Gastrocnemius medialis (tissue), 4 donors: ENCODE results near the gene RABGAP1. TPM values are rescaled to one million over a fixed set of nuclear protein-coding genes. Genes with fewer than 3 reads are reported as not detected.

Experiments
- ATAC-seq, 2 donors: fragments of 150-250 bp; one replicate each; pipeline ENCODE4 v1.9.1; 2016
- DNase-seq, 2 donors: peaks; one replicate each; pipeline ENCODE4 v3.0.0-alpha.2; 2019
- H3K27ac ChIP-seq, 4 donors: fragments of 200-600 bp; sonication (generic); 1 replicate in 1 of 4; 2 replicates in 3 of 4; pipeline ENCODE4 v1.5.1; 2016 to 2018; ENCODE audit warnings: mild to moderate bottlenecking in 2 of 4, moderate library complexity in 1 of 4
- H3K27me3 ChIP-seq, 3 donors: fragments of 200-600 bp; sonication (generic) in 2 of 3; 1 replicate in 1 of 3; 2 replicates in 2 of 3; pipeline versions ENCODE4 v1.5.1 to v1.6.0; 2016 to 2019; ENCODE audit warnings: mild to moderate bottlenecking in 1 of 3, moderate library complexity in 1 of 3
- H3K36me3 ChIP-seq, 2 donors: fragments of 200-600 bp; sonication (generic) in 1 of 2; one replicate each; pipeline ENCODE4 v1.5.1; 2017 to 2018
- H3K4me1 ChIP-seq, 2 donors: fragments of 200-600 bp; sonication (generic) in 1 of 2; one replicate each; pipeline ENCODE4 v1.5.1; 2016 to 2017; ENCODE audit warnings: mild to moderate bottlenecking in 2 of 2
- H3K4me3 ChIP-seq, 4 donors: fragments of 200-600 bp; sonication (generic) in 3 of 4; 1 replicate in 1 of 4; 2 replicates in 3 of 4; pipeline ENCODE4 v1.5.1; 2016 to 2019; ENCODE audit warnings: mild to moderate bottlenecking in 2 of 4
- H3K9me3 ChIP-seq, 3 donors: fragments of 200-600 bp; sonication (generic) in 2 of 3; 1 replicate in 1 of 3; 2 replicates in 2 of 3; pipeline ENCODE4 v1.5.1; 2016 to 2019
- POLR2A ChIP-seq, 2 donors: fragments of 450-650 bp; IDR thresholded peaks; one replicate each; pipeline ENCODE4 v1.6.1; 2017; ENCODE audit warnings: antibody characterized with exemption in 2 of 2, mild to moderate bottlenecking in 2 of 2, moderate library complexity in 2 of 2
- in situ Hi-C, 4 donors: fragments of 200-750 bp; cut with MboI; loops; one replicate each; pipeline versions ENCODE4 v1.15.0 to v1.8.0; 2017; ENCODE audit warnings: low sequenced_read_pairs in 4 of 4
- intact Hi-C: fragments of 100-400 bp; cut with DNase I; formaldehyde crosslinking; loops from one replicate; pipeline ENCODE4 v1.15.1; 2023; ENCODE audit warnings: low total_unique reads
- total RNA-seq, 4 donors: library from RNA; depleted of rRNA; stranded (reverse); fragments of >200 nt; gene quantifications; one replicate each; pipeline versions ENCODE4 v1.1.0 to v1.2.3, GENCODE V29; 2016
- TF ChIP-seq, protein P1 (sequence below), 5 experiments: fragments of 450-650 bp in 3 of 5; fragments of 200-600 bp in 2 of 5; sonication (generic) in 2 of 5; IDR thresholded peaks in 4 of 5; conservative IDR thresholded peaks in 1 of 5; 1 replicate in 4 of 5; 2 replicates in 1 of 5; pipeline ENCODE4 v1.5.1; 2016 to 2019; ENCODE audit warnings: antibody characterized with exemption in 5 of 5, mild to moderate bottlenecking in 3 of 5, moderate library complexity in 3 of 5

Gene RABGAP1
- total RNA-seq, 4 donors from 2014 or later = 23.7 to 33.8 (median 26.6) TPM

DNA sequence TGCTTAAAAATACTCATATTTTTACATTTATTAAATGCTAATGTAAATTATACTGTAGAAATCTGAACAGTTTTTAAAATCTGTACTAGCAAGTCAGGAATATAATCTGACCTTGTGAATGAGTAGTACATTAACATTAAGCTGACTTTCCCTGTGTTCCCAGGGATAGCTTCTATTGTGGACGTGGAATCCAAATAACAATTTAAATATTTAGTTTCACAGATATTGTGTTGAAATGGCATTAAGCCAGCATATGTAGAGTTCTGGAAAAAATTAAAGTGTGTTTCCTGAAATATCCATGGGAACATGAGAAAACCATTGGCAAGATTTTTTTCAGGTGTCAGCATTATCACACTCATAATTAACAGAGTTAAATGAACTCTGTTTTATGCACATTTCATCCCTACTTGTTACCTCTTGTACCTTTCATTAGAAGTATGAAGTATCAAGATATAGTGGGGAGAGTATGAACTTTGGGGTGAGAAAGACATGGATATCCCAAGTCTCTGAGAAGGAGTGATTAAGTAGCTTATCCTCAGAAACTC is 5.7 kb downstream of the RABGAP1 start:
- H3K4me1 ChIP-seq = peaks cover 31 to 40% of the 10 kb centered on the region in 2 donors

DNA sequence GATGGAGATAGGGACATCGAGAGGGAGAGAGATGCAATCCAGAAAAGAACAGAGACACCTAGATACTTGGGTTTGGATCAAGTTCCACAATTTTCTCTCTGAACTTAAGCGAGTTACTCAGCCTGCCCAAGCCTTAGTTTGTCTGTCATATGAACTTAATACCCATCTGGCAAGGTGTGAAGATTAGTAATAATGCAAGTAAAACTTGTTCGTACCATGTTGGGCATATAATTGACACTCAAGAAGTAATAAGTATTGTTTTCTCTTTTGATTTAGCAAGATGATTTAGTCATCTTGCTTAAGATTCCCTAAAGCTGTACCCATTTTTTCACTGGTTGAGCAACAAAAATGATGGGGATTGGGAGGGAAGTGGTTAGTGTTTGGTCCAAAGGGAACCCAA is 7.5 kb downstream of the RABGAP1 start:
- in situ Hi-C loops (no loop called here), intact Hi-C loops (no loop called here)
- Histone ChIP-seq H3K36me3 (no peaks in the 10 kb centered on the region), H3K9me3 (no peaks in the 10 kb centered on the region), H3K27me3 (no peaks in the 10 kb centered on the region), H3K4me3 (no peak overlapping the region), H3K4me1 (peaks cover 18 to 31% of the 10 kb centered on the region in 2 donors), H3K27ac (no peak overlapping the region)
- DNase-seq (no peak), ATAC-seq (no peak)
- TF ChIP-seq, protein P1, sequence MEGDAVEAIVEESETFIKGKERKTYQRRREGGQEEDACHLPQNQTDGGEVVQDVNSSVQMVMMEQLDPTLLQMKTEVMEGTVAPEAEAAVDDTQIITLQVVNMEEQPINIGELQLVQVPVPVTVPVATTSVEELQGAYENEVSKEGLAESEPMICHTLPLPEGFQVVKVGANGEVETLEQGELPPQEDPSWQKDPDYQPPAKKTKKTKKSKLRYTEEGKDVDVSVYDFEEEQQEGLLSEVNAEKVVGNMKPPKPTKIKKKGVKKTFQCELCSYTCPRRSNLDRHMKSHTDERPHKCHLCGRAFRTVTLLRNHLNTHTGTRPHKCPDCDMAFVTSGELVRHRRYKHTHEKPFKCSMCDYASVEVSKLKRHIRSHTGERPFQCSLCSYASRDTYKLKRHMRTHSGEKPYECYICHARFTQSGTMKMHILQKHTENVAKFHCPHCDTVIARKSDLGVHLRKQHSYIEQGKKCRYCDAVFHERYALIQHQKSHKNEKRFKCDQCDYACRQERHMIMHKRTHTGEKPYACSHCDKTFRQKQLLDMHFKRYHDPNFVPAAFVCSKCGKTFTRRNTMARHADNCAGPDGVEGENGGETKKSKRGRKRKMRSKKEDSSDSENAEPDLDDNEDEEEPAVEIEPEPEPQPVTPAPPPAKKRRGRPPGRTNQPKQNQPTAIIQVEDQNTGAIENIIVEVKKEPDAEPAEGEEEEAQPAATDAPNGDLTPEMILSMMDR (IDR thresholded peaks at IDR 0.05 in 4 of 5, conservative IDR thresholded peaks at IDR 0.05 in 1 of 5) = no peak
- no peak for TF ChIP-seq POLR2A (IDR thresholded peaks at IDR 0.05)

More for the DNA sequence above, 5.7 kb downstream of the RABGAP1 start:
- ATAC-seq (no peak), DNase-seq (no peak)
- H3K27me3 ChIP-seq = no peaks in the 10 kb centered on the region
- intact Hi-C loops (no loop called here), in situ Hi-C loops (no loop called here)
- H3K36me3 ChIP-seq = no peaks in the 10 kb centered on the region
- H3K9me3 ChIP-seq = no peaks in the 10 kb centered on the region
- no peak overlapping the region for H3K27ac ChIP-seq
- no peak overlapping the region for H3K4me3 ChIP-seq
- TF ChIP-seq, protein P1 (IDR thresholded peaks at IDR 0.05 in 4 of 5, conservative IDR thresholded peaks at IDR 0.05 in 1 of 5) = no peak
- no peak for TF ChIP-seq POLR2A (IDR thresholded peaks at IDR 0.05)

DNA sequence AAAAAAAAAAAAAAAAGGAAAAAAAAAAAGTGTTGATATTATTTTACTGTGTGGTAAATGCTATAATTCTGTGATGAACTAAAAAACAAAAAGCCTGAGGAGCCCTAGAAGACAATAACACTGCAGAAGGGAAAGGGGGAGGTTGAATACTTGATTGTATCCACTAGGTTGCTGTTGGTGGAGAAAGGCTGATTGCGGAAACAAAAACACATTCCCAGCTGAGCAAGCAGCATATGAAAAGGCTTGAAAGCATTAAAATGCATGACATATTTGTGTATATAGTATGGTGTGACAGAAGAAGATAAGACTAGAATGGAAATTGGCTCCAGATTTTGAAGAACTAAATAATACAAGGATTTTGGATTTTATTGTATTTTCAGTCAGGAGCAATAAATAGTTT is 8.9 kb downstream of the RABGAP1 start:
- DNase-seq = no peak
- in situ Hi-C loops = no loop called here
- Histone ChIP-seq H3K9me3 (no peaks in the 10 kb centered on the region), H3K36me3 (no peaks in the 10 kb centered on the region), H3K4me3 (no peak overlapping the region), H3K4me1 (peaks cover 28 to 31% of the 10 kb centered on the region in 2 donors), H3K27me3 (no peaks in the 10 kb centered on the region), H3K27ac (no peak overlapping the region)
- intact Hi-C loops = no loop called here
- TF ChIP-seq, protein P1 (IDR thresholded peaks at IDR 0.05 in 4 of 5, conservative IDR thresholded peaks at IDR 0.05 in 1 of 5) = no peak
- TF ChIP-seq POLR2A (IDR thresholded peaks at IDR 0.05) = no peak
- ATAC-seq = no peak

DNA sequence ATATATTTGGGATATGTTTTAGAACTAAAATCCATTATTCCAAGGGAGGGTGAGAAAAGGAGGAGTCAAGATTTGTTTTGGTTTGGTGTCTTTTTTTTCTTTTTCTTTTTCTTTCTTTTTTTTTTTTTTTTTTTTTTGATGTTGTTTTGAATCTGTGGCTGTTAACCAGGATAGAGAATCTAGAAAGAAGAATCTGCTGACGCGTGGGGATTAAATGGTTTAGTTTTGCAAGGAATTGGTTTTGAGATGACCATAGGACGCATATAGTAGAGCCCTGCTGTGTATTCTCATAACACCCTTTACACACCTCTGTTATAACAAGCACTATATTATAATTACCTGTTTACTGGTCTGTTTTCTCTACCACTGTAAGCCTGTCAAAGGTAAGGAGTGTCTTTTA is 9.4 kb downstream of the RABGAP1 start:
- H3K4me1 ChIP-seq = peaks cover 29% of the 10 kb centered on the region in 2 donors
- H3K36me3 ChIP-seq = no peaks in the 10 kb centered on the region
- H3K9me3 ChIP-seq = no peaks in the 10 kb centered on the region
- intact Hi-C loops (no loop called here), in situ Hi-C loops (no loop called here)
- TF ChIP-seq POLR2A (IDR thresholded peaks at IDR 0.05) = no peak
- H3K27me3 ChIP-seq = no peaks in the 10 kb centered on the region
- DNase-seq (no peak), ATAC-seq (no peak)
- no peak overlapping the region for H3K27ac ChIP-seq
- H3K4me3 ChIP-seq = no peak overlapping the region

DNA sequence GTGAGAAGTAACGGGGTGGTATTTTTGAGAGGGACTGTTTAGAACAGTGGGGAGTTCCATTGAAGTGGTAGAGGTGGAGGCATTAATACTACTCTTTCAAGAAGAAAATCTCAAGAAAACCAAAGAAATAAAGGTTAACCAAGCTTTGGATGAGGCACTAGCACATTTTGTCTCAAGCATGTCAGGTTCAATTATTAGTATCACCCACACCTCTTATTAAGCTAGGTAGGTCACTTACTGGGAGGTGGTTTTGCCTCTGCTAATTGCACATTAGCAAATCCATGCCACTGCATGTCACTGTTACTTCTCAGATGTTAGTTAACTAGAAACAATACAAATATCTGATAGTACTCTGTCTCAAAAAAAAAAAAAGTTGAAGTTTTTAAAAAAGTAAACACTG is 10.2 kb downstream of the RABGAP1 start:
- intact Hi-C loops (no loop called here), in situ Hi-C loops (no loop called here)
- no peaks in the 10 kb centered on the region for H3K27me3 ChIP-seq
- ATAC-seq (no peak), DNase-seq (no peak)
- no peaks in the 10 kb centered on the region for H3K9me3 ChIP-seq
- H3K36me3 ChIP-seq = no peaks in the 10 kb centered on the region
- no peak overlapping the region for H3K27ac ChIP-seq
- H3K4me1 ChIP-seq = peaks cover 21 to 23% of the 10 kb centered on the region in 2 donors
- no peak overlapping the region for H3K4me3 ChIP-seq
- TF ChIP-seq POLR2A (IDR thresholded peaks at IDR 0.05) = no peak
- TF ChIP-seq, protein P1 (IDR thresholded peaks at IDR 0.05 in 4 of 5, conservative IDR thresholded peaks at IDR 0.05 in 1 of 5) = no peak
